Ascending aorta (tissue), 2 donors: ENCODE measurements around the gene ANKRD11. TPM values are rescaled to one million over a fixed set of nuclear protein-coding genes. Genes with fewer than 3 reads are reported as not detected.
"Not testable (repeated sequence)": the region's sequence is repeated elsewhere in the genome, so short reads cannot be mapped to it uniquely, and the experiment has no call there.

Experiments
- DNase-seq, 2 donors: peaks; one replicate each; pipeline ENCODE4 v3.0.0-alpha.2; 2019; ENCODE audit warnings: low spot score in 2 of 2
- H3K27ac ChIP-seq, 2 donors: fragments of 200-600 bp; sonication (generic); one replicate each; pipeline ENCODE4 v1.5.1; 2016 to 2017; ENCODE audit warnings: mild to moderate bottlenecking in 1 of 2
- H3K27me3 ChIP-seq: fragments of 200-600 bp; sonication (generic); one replicate; pipeline ENCODE4 v1.5.1; 2017
- H3K36me3 ChIP-seq, 2 donors: fragments of 200-600 bp; sonication (generic); one replicate each; pipeline ENCODE4 v1.5.1; 2016
- H3K4me1 ChIP-seq, 2 donors: fragments of 200-600 bp; sonication (generic); one replicate each; pipeline ENCODE4 v1.5.1; 2016 to 2017; ENCODE audit warnings: mild to moderate bottlenecking in 1 of 2
- H3K4me3 ChIP-seq, 2 donors: fragments of 200-600 bp; sonication (generic); one replicate each; pipeline ENCODE4 v1.5.1; 2016 to 2017; ENCODE audit warnings: mild to moderate bottlenecking in 1 of 2
- H3K9me3 ChIP-seq, 2 donors: fragments of 200-600 bp; sonication (generic); one replicate each; pipeline ENCODE4 v1.5.1; 2016
- intact Hi-C: fragments of 100-400 bp; cut with DNase I; formaldehyde crosslinking; loops from one replicate; pipeline ENCODE4 v1.15.1; 2023
- total RNA-seq: library from RNA; depleted of rRNA; stranded (reverse); fragments of >200 nt; gene quantifications from one replicate; pipeline ENCODE4 v1.1.0, GENCODE V29; 2016
- TF ChIP-seq, protein P1 (sequence below), 3 experiments: fragments of 200-600 bp in 2 of 3; fragments of 450-650 bp in 1 of 3; sonication (generic) in 2 of 3; IDR thresholded peaks; one replicate each; pipeline ENCODE4 v1.5.1; 2016 to 2019; ENCODE audit warnings: antibody characterized with exemption in 3 of 3, mild to moderate bottlenecking in 1 of 3, moderate library complexity in 1 of 3

The ANKRD11 gene
- total RNA-seq, 1 donor from 2014 or later, result 124 TPM

- no peaks in the 10 kb centered on the region for H3K9me3 ChIP-seq
- no peak for DNase-seq
- TF ChIP-seq, protein P1, sequence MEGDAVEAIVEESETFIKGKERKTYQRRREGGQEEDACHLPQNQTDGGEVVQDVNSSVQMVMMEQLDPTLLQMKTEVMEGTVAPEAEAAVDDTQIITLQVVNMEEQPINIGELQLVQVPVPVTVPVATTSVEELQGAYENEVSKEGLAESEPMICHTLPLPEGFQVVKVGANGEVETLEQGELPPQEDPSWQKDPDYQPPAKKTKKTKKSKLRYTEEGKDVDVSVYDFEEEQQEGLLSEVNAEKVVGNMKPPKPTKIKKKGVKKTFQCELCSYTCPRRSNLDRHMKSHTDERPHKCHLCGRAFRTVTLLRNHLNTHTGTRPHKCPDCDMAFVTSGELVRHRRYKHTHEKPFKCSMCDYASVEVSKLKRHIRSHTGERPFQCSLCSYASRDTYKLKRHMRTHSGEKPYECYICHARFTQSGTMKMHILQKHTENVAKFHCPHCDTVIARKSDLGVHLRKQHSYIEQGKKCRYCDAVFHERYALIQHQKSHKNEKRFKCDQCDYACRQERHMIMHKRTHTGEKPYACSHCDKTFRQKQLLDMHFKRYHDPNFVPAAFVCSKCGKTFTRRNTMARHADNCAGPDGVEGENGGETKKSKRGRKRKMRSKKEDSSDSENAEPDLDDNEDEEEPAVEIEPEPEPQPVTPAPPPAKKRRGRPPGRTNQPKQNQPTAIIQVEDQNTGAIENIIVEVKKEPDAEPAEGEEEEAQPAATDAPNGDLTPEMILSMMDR (IDR thresholded peaks at IDR 0.05), result no peak
- H3K27me3 ChIP-seq, result no peaks in the 10 kb centered on the region
- H3K27ac ChIP-seq, result no peak overlapping the region
- H3K36me3 ChIP-seq, result no peaks in the 10 kb centered on the region
- intact Hi-C loops, result no loop called here
- peaks cover 4 to 6% of the 10 kb centered on the region in 2 donors for H3K4me1 ChIP-seq
- H3K4me3 ChIP-seq, result no peak overlapping the region
These were observed 23.0 kb downstream of the ANKRD11 start for GRCh38 chr16:89467382-89467781.

GRCh38 chr16:89466920-89467319, 23.4 kb downstream of the ANKRD11 start:
- DNase-seq, result no peak
- H3K9me3 ChIP-seq, result no peaks in the 10 kb centered on the region
- H3K4me1 ChIP-seq, result peaks cover 2 to 6% of the 10 kb centered on the region in 2 donors
- H3K27ac ChIP-seq, result no peak overlapping the region
- TF ChIP-seq, protein P1 (IDR thresholded peaks at IDR 0.05), result no peak
- H3K27me3 ChIP-seq, result no peaks in the 10 kb centered on the region
- no peaks in the 10 kb centered on the region for H3K36me3 ChIP-seq
- intact Hi-C loops, result no loop called here
- H3K4me3 ChIP-seq, result no peak overlapping the region

DNA sequence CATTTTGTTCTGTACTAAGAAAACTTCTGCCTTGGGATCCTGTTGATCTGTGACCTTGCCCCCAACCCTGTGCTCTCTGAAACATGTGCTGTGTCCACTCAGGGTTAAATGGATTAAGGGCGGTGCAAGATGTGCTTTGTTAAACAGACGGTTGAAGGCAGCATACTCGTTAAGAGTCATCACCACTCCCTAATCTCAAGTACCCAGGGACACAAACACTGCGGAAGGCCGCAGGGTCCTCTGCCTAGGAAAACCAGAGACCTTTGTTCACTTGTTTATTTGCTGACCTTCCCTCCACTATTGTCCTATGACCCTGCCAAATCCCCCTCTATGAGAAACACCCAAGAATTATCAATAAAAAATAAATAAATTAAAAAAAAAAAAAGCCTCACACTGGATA, 27.0 kb downstream of the ANKRD11 start:
- DNase-seq, H3K27me3 ChIP-seq, H3K27ac ChIP-seq, H3K36me3 ChIP-seq, intact Hi-C loops, H3K4me1 ChIP-seq, H3K4me3 ChIP-seq, H3K9me3 ChIP-seq: not testable (repeated sequence)

- H3K4me3 ChIP-seq, H3K36me3 ChIP-seq, H3K27ac ChIP-seq, H3K4me1 ChIP-seq, H3K27me3 ChIP-seq, intact Hi-C loops, DNase-seq, H3K9me3 ChIP-seq: not testable (repeated sequence)
These were observed 27.7 kb downstream of the ANKRD11 start for GRCh38 chr16:89462639-89463038.

GRCh38 chr16:89461890-89462289, 28.5 kb downstream of the ANKRD11 start:
- H3K4me3 ChIP-seq, intact Hi-C loops, H3K4me1 ChIP-seq, H3K9me3 ChIP-seq, H3K36me3 ChIP-seq, H3K27me3 ChIP-seq, DNase-seq, H3K27ac ChIP-seq: not testable (repeated sequence)

GRCh38 chr16:89460556-89460955, 29.8 kb downstream of the ANKRD11 start:
- H3K36me3 ChIP-seq, result no peaks in the 10 kb centered on the region
- intact Hi-C loops, result no loop called here
- no peaks in the 10 kb centered on the region for H3K9me3 ChIP-seq
- DNase-seq, result no peak
- peaks cover 4 to 7% of the 10 kb centered on the region in 2 donors for H3K4me1 ChIP-seq
- no peak overlapping the region for H3K27ac ChIP-seq
- H3K4me3 ChIP-seq, result no peak overlapping the region
- TF ChIP-seq, protein P1 (IDR thresholded peaks at IDR 0.05), result no peak
- no peaks in the 10 kb centered on the region for H3K27me3 ChIP-seq

DNA sequence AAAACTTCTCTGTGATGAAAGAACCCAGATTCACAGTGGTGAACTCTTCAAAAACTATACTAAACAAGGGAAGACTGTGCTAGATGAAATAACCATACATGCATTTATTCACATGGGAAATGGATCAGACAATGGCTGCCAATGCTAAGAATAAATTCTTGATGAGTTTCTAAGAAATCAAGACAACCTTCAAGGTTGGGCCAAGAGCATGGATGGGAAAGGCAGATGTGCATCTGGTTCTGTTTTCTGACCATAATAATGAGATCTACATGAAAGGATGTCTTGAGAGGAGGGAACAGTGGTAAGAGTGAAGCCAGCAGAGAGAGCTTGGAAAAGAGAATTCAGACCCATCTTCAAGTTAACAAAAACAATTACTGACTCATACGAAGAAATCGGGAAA, 31.4 kb downstream of the ANKRD11 start:
- Histone ChIP-seq H3K4me3 (no peak overlapping the region), H3K9me3 (no peaks in the 10 kb centered on the region), H3K27ac (no peak overlapping the region), H3K36me3 (no peaks in the 10 kb centered on the region), H3K4me1 (peaks cover 4 to 11% of the 10 kb centered on the region in 2 donors), H3K27me3 (no peaks in the 10 kb centered on the region)
- intact Hi-C loops, result no loop called here
- TF ChIP-seq, protein P1 (IDR thresholded peaks at IDR 0.05), result no peak
- no peak for DNase-seq
